HG03460 (cell line): ENCODE results near the gene MRPL36.

Experiments
- ATAC-seq: cut with Tn5 transposase; IDR thresholded peaks from one replicate; pipeline ENCODE4 v1.9.1; 2021; ENCODE audit not compliant: unreplicated experiment

MRPL36 gene

DNA sequence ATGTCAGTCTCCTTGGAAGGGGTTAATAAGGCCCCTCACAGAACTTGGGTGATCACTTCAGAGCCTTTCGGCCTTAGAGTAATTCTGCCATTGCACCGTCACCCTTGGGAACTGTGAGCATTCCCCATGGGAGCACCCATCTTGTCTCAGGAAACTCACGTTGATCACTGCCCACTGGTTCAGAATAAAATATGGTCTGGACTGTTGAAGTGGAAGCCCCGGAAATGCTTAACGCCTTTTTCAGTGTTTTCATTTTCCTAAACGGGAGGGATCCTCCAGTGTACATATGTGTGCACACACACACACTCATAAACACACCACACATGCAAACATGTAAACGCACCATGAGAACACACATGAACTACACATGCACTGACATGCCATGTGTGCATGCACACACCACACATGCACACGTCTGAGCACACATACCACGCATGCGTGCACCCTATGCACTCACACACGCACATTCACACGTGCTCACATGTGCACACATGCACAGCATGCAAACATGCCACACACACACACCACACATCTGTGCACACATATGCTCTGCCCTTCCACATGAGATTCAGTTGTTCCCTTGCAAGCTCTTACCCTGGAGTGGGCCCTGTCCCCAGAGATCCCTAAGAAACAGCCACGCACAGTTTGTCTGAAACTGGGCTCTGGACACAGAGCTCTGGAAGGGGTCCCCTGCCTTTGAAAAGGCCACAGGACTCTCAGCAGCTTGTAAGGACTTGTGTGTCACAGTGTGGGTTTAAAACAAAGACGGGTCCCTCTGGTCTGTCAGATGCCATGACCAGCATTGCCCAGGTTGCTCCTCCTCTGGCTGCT, 17.0 kb downstream of the MRPL36 start:
- no peak for ATAC-seq

- ATAC-seq, result no peak
Observed at GRCh38 chr5:1781726-1782384, 17.8 kb downstream of the MRPL36 start.

DNA sequence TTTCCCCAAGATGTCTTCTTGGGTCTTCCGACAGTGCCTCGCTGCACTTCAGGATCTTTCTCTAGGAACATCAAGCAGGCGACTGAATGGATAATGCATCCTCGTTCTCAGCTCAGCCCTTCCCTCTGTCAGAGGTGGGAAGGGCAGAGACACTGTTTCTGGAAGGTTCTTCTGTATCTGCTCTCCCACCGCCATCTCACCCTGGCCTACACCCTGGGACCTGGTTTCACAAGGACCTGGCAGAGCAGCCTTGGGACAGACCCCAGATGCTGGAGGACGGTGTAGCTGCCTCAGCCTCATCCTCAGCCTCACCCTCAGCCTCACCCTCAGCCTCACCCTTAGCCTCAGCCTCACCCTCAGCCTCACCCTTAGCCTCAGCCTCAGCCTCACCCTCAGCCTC, 18.5 kb downstream of the MRPL36 start:
- no peak for ATAC-seq

- ATAC-seq, result no peak
Observed at GRCh38 chr5:1780614-1780930, 19.1 kb downstream of the MRPL36 start.

DNA sequence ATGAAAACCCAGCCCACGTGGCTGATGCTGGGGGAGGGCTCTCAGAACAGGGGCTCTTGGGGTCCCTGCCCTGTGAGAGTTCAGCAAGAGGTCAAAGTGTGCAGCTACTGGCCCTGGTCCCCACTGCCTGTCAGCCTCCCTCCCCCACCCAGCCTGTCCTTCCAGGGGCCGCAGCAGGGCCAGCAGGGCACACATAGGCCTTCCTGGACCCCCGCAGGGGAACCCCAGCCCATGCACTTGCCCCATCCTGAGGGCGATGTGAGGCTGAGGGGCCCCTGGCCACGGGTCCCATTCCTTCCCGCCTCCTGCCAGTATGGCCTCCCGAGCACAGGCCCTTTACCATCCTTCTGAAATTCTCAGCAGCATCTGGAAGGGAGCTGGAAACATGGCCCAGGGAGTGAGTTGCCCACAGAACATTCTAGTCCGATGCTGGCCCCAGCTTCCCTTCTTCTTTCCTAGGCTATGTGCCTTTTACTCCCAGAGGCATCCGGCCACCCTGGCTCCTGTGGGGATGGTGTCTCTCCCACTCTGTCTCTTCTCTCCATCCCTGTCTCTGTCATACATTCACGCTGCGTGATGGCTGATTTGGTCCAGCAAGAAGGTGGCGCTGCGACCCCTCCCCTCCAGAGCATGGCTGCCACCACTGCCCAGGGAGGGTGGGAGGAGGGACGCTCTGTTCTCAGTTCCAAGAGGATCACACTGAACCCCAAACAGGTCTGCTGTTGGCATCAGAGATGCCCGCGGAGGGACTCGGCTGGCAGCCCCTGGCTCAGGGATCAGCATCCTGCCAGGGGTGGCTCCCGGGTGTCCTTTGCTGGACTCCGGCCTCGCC, 19.6 kb downstream of the MRPL36 start:
- no peak for ATAC-seq

DNA sequence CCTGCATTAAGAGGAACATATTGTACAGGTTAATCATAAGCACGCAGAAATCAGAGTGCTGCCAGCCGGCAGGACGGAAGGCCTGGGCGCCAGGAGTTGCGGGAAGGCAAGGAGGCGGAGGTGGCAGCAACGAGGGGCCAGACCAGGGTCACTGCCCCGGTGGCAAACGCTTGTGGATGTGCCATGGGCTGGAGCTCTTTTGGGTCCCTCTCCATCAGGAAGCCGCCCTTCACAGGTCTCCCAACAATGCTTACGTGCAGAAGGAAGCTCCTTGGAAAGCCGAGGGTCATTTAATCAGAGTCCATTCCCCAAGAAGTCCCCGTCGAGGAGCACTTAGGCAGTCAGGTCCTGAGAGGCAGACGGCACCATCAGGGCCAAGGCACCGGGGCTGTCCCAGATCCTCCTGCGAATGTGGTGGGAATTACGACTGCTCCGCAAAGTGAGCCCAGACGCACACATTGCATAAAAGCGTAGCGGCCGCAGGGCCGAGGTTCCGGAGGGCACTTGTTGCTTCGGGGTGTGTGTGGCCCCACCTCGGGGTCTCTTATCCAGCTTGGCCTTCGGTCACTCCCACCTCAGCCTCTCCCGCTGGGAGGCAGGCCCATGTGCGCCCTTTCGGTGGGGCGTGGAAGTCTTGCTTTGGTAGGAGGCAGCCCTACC, 20.5 kb downstream of the MRPL36 start:
- ATAC-seq, result no peak

DNA sequence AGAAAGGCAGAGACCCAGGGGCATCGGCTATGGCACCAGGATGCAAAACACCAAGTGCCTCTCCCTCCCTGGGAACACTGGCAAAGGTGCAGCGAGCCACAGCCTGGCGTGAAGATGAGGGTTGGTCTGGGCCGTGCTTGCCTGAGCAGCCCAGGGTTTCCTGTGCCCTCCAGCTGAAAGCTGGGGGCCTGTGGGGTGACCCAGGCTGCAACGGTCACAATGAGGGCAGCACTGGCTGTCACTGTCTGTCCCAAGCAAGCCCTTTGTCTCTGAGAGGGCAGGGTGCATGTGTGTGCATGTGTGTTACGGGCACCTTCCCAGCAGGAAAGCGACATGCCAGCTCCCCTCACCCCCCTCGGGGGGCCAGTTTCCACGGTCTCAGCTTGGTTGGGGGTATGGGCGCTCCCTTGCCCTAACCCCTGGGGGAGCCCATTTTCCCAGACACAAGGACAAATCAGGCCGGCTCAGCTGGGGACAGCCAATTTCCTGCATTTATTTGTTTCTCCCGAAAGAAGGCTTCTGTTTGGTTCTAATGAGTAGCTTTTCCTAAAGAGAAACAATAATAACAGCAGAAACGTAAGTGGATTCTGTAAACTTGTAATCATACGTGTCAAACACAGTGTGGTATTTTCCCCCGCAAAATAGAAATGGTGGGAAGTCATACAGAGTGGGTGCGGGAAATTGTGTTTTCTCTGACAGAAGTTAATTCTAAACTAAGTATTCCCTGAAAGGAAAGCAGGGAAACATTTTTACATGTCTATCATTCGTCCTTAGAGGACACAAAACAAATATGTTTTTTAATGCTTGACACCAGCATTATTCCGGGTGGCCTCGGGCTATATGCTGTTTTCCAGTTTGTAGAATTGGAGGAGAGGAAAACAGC, 21.3 kb downstream of the MRPL36 start:
- no peak for ATAC-seq

- ATAC-seq, result no peak
Observed at GRCh38 chr5:1777281-1778137, 22.1 kb downstream of the MRPL36 start.

- ATAC-seq, result no peak
Observed at GRCh38 chr5:1776831-1777230, 22.8 kb downstream of the MRPL36 start.

- no peak for ATAC-seq
Observed at GRCh38 chr5:1772634-1773033, 27.0 kb downstream of the MRPL36 start.

GRCh38 chr5:1771149-1772065, 28.2 kb downstream of the MRPL36 start:
- no peak for ATAC-seq

GRCh38 chr5:1770443-1770802, 29.2 kb downstream of the MRPL36 start:
- no peak for ATAC-seq

GRCh38 chr5:1769752-1770442, 29.7 kb downstream of the MRPL36 start:
- no peak for ATAC-seq

DNA sequence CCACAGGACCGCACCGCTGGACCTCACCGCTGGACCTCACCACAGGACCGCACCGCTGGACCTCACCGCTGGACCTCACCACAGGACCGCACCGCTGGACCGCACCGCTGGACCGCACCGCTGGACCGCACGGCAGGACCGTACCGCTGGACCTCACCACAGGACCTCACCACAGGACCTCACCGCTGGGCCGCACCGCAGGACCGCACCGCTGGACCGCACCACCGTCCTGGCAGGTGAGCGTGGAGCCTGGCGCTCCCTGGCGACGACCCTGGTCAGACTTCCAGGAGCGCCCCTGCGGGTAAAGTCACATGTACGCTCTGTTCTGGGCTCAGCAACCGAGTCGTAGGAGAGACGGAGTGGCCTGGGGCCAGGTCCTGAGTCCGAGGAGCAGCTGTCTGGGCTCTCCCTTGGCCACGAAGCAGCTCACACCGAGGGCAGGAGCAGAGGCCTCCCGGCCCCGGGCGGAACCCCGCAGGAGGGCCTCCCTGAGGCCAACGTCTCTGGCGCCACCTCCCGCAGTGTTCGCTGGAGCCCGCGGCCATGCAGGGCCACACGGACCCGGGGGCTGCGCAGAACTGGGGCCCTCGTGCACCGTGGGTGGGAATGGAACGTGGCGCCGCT, 30.5 kb downstream of the MRPL36 start:
- no peak for ATAC-seq

DNA sequence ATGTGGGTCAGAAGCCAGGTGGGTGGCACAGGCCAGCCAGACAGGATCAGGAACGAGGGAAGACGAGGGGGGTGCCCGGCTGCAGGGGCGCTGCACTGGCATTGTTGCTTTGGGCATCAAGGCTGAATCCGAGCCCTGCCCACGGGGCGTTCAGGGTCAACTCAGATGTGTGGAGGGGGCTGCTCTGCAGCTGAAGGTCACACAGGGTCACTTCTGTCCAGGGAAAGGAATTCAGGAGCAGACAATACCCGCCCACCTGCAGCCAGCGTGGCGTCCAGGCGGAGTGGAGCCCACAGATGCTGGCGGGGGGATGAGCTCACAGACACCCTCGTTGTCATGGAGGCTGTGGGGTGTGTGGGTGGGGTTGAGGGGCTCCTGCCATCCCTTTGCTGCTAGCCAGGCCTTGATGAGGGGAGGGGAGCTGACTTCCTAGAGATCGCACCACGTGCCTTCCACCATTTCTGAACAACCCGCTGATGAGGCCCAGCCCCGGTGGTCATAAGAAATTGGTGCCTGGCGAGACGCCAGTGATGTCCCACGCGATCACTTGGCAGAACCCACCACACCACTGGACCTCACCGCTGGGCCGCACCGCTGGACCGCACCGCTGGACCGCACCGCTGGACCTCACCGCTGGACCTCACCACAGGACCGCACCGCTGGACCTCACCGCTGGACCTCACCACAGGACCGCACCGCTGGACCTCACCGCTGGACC, 31.2 kb downstream of the MRPL36 start:
- no peak for ATAC-seq

DNA sequence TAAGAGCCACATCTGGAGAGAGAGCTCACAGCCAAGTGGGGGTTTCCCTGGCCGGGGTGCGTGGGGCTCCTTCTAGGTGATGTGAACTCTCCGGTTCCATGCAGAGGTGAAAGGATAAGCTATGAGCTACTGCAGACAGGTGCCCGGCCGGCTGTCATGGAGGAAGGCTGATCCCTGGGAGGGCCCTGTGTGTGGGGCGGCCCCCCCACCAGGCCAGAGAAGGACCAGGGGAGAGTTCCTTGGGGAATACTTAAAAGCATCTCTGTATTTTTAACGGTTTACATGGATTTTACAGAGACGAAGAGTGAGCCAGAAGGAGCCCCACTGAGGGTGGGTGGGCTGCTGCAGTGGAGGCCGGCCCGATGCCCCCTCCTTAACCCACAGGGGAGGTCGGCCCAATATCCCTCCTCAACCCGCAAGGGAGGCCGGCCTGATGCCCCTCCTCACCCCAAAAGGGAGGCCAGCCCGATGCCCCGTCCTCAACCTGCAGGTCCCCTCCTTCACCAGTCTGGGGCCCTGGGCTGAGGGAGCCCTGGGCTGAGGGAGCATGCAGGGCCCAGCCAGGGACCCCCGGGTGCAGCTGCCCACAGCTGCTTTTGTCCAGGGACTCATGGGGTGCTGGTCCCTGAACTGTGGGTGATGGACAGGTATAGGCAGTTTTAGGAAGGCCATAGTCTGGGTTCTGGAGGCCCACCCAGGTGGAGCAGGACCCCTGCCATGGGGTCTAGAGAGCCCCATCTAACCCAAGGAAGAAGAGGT, 31.9 kb downstream of the MRPL36 start:
- ATAC-seq, result no peak
